GM12873 (cell line): Measurements from ENCODE around the gene COL5A1.

Experiments used
- TF ChIP-seq, protein P1 (sequence below): IDR thresholded peaks from 2 replicates; pipeline ENCODE4 v1.5.1; 2012; ENCODE audit warnings: low read depth, mild to moderate bottlenecking, moderate library complexity, low read length, control low read depth; ENCODE audit not compliant: insufficient read depth; ENCODE audit errors: missing control alignments

Gene COL5A1

GRCh38 chr9:134695144-134695543 is 53.5 kb downstream of the COL5A1 start:
- TF ChIP-seq, protein P1, sequence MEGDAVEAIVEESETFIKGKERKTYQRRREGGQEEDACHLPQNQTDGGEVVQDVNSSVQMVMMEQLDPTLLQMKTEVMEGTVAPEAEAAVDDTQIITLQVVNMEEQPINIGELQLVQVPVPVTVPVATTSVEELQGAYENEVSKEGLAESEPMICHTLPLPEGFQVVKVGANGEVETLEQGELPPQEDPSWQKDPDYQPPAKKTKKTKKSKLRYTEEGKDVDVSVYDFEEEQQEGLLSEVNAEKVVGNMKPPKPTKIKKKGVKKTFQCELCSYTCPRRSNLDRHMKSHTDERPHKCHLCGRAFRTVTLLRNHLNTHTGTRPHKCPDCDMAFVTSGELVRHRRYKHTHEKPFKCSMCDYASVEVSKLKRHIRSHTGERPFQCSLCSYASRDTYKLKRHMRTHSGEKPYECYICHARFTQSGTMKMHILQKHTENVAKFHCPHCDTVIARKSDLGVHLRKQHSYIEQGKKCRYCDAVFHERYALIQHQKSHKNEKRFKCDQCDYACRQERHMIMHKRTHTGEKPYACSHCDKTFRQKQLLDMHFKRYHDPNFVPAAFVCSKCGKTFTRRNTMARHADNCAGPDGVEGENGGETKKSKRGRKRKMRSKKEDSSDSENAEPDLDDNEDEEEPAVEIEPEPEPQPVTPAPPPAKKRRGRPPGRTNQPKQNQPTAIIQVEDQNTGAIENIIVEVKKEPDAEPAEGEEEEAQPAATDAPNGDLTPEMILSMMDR, result no peak

- TF ChIP-seq, protein P1, result no peak
Measured at GRCh38 chr9:134696433-134696832, 54.8 kb downstream of the COL5A1 start.

- TF ChIP-seq, protein P1, result no peak
Measured at GRCh38 chr9:134698111-134698510, 56.5 kb downstream of the COL5A1 start.

DNA sequence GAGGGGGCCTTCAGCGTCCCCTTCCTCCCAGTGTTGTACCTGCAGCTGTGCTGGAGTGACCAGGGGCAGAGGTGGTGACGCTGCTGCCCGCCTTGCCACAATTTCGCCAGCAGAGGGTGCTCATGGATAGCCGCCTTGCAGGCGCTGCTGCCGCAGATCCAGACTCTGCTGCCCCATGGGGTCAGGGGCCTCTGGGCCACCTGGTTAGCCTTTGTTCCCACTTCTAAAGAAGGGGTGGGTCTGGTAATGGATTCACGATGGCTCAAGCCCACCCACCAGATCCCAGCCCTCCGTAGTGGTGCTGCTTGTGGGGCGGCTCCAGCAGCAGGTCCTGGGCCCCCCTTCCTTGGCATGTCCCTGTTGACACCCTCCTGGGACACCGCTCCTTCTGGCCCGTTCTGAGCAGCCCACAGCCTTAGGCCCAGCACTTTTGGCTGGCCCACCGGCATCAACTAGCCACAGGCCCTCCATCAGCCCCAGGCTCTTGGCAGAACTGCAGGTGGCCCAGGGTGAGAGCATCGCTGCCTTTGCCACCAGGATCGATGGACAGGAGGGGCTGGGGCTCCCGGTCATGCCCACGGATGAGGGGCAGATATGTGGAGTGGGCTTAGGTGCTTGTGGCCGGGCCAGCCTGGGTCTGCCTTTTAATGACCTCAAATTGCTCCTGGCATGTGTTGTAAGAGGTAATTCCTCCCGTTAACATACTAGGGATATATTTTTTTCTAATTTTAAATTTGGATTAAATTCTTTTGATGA is 57.2 kb downstream of the COL5A1 start:
- TF ChIP-seq, protein P1, result peak; percentile 97

DNA sequence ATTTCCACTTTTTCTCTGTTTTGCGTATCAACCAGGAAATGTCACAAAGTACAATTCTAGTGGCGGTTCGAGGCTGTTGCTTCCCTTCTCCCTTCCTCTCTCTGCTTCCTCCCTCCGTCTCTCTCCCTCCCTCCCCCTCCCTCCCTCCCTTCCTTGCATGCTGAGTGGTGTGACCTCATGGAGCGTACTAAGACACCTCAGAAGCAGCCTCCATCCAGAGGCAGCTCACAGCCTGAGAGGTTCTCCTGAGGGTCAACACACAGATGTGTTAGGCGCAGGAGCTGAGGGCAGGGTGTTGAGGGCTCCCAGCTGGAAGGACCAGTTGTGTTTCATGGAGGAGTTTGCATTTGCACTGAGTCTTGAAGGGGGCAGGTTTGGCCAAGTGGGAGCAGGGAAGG is 57.7 kb downstream of the COL5A1 start:
- TF ChIP-seq, protein P1, result no peak

DNA sequence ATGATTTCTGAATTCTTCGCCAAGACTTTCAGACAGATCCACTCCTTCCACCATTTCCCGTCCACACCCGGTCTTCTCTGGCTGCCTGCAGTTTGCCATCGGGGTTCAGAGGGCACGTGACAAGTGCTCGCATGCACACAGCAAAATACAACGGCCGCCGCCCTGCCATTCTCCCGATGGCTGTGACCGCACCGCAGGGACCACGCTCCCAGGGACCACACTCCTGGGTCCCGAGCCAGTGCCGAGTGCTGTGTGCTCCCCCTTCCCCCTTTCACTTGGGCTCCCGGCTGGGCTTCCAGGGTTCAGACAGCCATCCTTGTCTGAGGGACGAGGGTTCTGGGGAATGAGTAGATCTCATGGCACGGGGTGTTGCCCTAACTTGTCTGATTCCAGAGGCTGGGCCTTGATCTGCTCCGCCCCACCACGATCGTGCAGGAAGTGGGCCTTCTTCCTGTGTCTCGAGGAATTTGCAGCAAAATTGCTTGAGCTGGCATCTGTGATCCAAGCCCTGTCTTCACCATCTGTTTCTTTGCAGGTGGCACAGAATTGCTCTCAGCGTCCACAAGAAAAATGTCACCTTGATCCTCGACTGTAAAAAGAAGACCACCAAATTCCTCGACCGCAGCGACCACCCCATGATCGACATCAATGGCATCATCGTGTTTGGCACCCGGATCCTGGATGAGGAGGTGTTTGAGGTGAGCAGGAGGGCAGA is 59.2 kb downstream of the COL5A1 start:
- TF ChIP-seq, protein P1, result no peak

DNA sequence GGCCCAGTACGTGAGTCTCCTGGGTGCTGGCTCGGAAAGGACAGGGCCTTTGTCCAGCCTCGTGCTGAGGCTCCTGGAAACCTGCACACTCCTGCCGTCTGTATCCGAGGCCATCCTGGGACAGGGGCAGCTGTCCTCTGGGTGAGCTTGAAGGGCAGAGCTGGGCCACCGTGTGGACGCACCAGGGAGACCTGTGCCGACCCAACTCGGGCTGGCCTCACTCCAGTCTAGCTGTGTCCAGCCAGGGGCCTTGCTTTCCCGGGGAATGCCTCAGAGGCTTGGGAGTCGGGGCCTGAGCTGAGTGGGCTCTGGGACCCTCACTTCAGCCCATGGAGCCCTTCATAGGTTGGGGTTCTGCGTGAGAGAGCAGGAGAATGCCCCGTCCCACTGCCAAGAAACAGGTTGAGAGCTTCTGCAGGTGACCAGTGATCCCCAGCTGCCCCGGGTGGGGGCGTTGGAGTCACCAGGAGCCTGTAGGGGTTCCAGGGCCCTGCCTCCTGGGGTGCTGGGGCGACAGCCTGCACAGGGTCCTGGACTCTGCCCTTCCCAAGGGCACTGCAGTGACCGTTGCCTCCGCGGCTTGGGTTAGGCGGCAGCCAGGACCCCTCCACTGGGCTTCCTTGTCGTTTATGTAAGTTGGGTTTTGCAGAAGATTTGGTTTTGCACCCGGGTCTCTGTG is 60.1 kb downstream of the COL5A1 start:
- TF ChIP-seq, protein P1, result no peak
